Measurements from ENCODE around the gene EHD2.
A peak's percentile ranks its signal among the peaks of the same experiment; 100 is the strongest.
"Not testable (repeated sequence)": the region's sequence is repeated elsewhere in the genome, so short reads cannot be mapped to it uniquely, and the experiment has no call there.

The EHD2 gene

GRCh38 chr19:47745010-47745901 lies 32.0 kb downstream of the EHD2 start, which contains the start of gene NOP53:
Gene NOP53 (plus strand): TSS chr19:47745546. CDS start chr19:47745560, 14 bp downstream.
- FAIRE-seq (no peak), DNase-seq (ENCODE audit: insufficient read length, low spot score) (peak; percentile 92)

- FAIRE-seq; DNase-seq (ENCODE audit: insufficient read length, low spot score): not testable (repeated sequence)
These were observed 32.9 kb downstream of the EHD2 start for GRCh38 chr19:47746129-47746528.

GRCh38 chr19:47749326-47749725 lies 36.1 kb downstream of the EHD2 start:
- no peak for FAIRE-seq
- DNase-seq (ENCODE audit: insufficient read length, low spot score), result no peak

- DNase-seq (ENCODE audit: insufficient read length, low spot score) (no peak), FAIRE-seq (no peak)
These were observed 37.5 kb downstream of the EHD2 start for GRCh38 chr19:47750752-47751151.

GRCh38 chr19:47752440-47753211 lies 39.4 kb downstream of the EHD2 start:
- DNase-seq (ENCODE audit: insufficient read length, low spot score) (no peak), FAIRE-seq (no peak)

- FAIRE-seq (no peak), DNase-seq (ENCODE audit: insufficient read length, low spot score) (no peak)
These were observed 41.2 kb downstream of the EHD2 start for GRCh38 chr19:47754206-47755064.

- DNase-seq (ENCODE audit: insufficient read length, low spot score) (no peak), FAIRE-seq (no peak)
These were observed 42.0 kb downstream of the EHD2 start for GRCh38 chr19:47755065-47755761.

GRCh38 chr19:47755762-47756626 lies 42.8 kb downstream of the EHD2 start:
- no peak for DNase-seq (ENCODE audit: insufficient read length, low spot score)
- no peak for FAIRE-seq

- DNase-seq (ENCODE audit: insufficient read length, low spot score) (no peak), FAIRE-seq (no peak)
These were observed 43.4 kb downstream of the EHD2 start for GRCh38 chr19:47756627-47756929.

- FAIRE-seq (no peak), DNase-seq (ENCODE audit: insufficient read length, low spot score) (no peak)
These were observed 43.9 kb downstream of the EHD2 start for GRCh38 chr19:47756953-47757608.

GRCh38 chr19:47757617-47758442 lies 44.6 kb downstream of the EHD2 start:
- no peak for DNase-seq (ENCODE audit: insufficient read length, low spot score)
- no peak for FAIRE-seq

- DNase-seq (ENCODE audit: insufficient read length, low spot score) (no peak), FAIRE-seq (no peak)
These were observed 45.2 kb downstream of the EHD2 start for GRCh38 chr19:47758443-47758804.

- DNase-seq (ENCODE audit: insufficient read length, low spot score) (no peak), FAIRE-seq (no peak)
These were observed 47.4 kb downstream of the EHD2 start for GRCh38 chr19:47760632-47760999.

GRCh38 chr19:47761566-47761965 lies 48.3 kb downstream of the EHD2 start:
- no peak for FAIRE-seq
- no peak for DNase-seq (ENCODE audit: insufficient read length, low spot score)

GRCh38 chr19:47762151-47762550 lies 48.9 kb downstream of the EHD2 start:
- DNase-seq (ENCODE audit: insufficient read length, low spot score) (no peak), FAIRE-seq (no peak)

GRCh38 chr19:47762615-47763308 lies 49.5 kb downstream of the EHD2 start:
- DNase-seq (ENCODE audit: insufficient read length, low spot score) (no peak), FAIRE-seq (no peak)

GRCh38 chr19:47764705-47765104 lies 51.5 kb downstream of the EHD2 start:
- FAIRE-seq, result not testable (repeated sequence)

More at GRCh38 chr19:47764705-47765104, 51.5 kb downstream of the EHD2 start:
- not testable (repeated sequence) for DNase-seq (ENCODE audit: insufficient read length, low spot score)
